Neutrophil (primary cell): ENCODE data around the gene CDKL1.

ENCODE experiments used
- H3K27ac ChIP-seq: fragments of 200-600 bp; sonication (generic); 2 replicates; pipeline ENCODE4 v1.5.1; 2016; ENCODE audit warnings: mild to moderate bottlenecking, moderate library complexity
- H3K27me3 ChIP-seq: fragments of 200-600 bp; sonication (generic); 2 replicates; pipeline ENCODE4 v1.6.0; 2016; ENCODE audit warnings: mild to moderate bottlenecking
- H3K36me3 ChIP-seq: fragments of 200-600 bp; sonication (generic); 2 replicates; pipeline ENCODE4 v1.5.1; 2017
- H3K4me1 ChIP-seq, 2 experiments: fragments of 200-600 bp in 1 of 2; sonication (generic) in 1 of 2; 1 replicate in 1 of 2; 2 replicates in 1 of 2; pipeline versions ENCODE4 v1.5.1 to v1.6.1; 2013 to 2016; ENCODE audit warnings: low read depth in 1 of 2, low read length in 1 of 2, mild to moderate bottlenecking in 1 of 2, moderate library complexity in 1 of 2; ENCODE audit not compliant: control insufficient read depth in 1 of 2, insufficient read depth in 1 of 2
- H3K4me3 ChIP-seq, 2 experiments: fragments of 200-600 bp in 1 of 2; sonication (generic) in 1 of 2; 1 replicate in 1 of 2; 2 replicates in 1 of 2; pipeline ENCODE4 v1.5.1; 2013 to 2016; ENCODE audit warnings: low read depth in 1 of 2, low read length in 1 of 2, mild to moderate bottlenecking in 1 of 2, moderate library complexity in 1 of 2
- H3K9me3 ChIP-seq: fragments of 200-600 bp; sonication (generic); 2 replicates; pipeline ENCODE4 v1.5.1; 2016
- TF ChIP-seq, protein P1 (sequence below): fragments of 200-600 bp; sonication (generic); IDR thresholded peaks from 2 replicates; pipeline ENCODE4 v1.5.1; 2016; ENCODE audit warnings: antibody characterized with exemption

CDKL1 gene

DNA sequence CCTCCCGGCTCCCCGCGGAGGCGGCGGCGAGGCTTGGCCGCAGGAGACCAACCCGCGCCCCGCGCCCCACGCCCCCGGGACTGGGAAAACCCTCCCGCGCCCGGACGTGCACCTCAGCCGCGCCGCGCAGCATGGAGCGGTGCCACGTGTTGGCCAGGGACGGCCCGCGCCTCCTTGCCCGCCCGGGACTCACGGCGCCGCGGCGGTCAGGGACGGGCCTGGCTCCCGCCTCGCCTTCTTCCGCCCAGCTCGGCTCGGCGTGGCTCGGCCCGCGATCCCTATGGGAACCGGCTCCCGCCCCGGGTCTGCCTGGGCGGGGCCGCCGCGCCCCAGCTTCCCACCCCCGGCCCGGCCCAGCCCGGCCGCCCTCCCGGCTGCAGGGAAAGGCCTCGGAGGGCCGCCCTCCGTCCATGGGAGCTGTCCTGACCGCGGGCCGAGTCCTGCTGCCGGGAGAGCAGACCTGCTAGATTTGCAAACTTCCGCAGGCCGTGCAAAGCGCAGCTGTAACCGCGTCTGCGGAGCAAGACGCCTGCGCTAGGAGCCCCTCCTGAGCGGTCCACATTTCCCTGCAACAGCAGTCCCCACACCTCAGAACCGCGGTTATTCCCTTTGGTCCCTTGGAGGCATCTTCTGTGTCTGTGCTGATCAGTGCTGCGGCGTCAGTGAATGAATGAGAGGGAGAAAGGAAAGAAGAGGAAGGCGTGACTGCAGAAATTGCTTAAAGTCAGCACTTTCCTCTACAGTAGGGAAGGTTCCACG, at the start of gene CDKL1:
CDKL1 (minus strand) TSS at position 251 of the 759 bp plus-strand sequence. CDS start 1,013 bp downstream, outside the sequence.
- no peak within 1 kb of the TSS for H3K27ac ChIP-seq
- no peaks in the 10 kb centered on the region for H3K9me3 ChIP-seq
- peaks cover 38% of the 10 kb centered on the region for H3K27me3 ChIP-seq
- H3K4me3 ChIP-seq: peak within 1 kb of the TSS; percentile 41 to 55
- H3K36me3 ChIP-seq: no peaks in the 10 kb centered on the region
- H3K4me1 ChIP-seq: peaks cover 15 to 18% of the 10 kb centered on the region in 2 experiments
- TF ChIP-seq, protein P1, sequence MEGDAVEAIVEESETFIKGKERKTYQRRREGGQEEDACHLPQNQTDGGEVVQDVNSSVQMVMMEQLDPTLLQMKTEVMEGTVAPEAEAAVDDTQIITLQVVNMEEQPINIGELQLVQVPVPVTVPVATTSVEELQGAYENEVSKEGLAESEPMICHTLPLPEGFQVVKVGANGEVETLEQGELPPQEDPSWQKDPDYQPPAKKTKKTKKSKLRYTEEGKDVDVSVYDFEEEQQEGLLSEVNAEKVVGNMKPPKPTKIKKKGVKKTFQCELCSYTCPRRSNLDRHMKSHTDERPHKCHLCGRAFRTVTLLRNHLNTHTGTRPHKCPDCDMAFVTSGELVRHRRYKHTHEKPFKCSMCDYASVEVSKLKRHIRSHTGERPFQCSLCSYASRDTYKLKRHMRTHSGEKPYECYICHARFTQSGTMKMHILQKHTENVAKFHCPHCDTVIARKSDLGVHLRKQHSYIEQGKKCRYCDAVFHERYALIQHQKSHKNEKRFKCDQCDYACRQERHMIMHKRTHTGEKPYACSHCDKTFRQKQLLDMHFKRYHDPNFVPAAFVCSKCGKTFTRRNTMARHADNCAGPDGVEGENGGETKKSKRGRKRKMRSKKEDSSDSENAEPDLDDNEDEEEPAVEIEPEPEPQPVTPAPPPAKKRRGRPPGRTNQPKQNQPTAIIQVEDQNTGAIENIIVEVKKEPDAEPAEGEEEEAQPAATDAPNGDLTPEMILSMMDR: no peak

DNA sequence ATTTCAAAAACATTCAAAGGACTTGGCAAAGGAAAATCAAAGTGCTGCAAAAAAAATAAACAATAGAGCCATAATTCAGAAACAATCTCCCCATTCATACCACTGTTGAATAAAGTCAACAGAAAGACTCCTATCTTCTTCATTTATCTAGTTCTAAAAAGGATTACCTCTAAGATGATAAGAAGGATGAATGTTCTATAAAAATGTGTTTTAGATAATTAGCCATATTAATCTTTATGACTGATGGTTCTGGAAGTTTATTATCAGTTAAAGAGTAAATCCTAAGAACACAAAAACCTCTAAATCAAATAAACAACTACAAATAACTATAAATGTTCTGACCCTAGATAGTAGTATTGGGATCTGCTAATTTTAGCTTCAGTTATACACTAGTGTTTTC, 37.8 kb upstream of the CDKL1 start:
- TF ChIP-seq, protein P1: no peak
- H3K9me3 ChIP-seq: no peaks in the 10 kb centered on the region
- no peaks in the 10 kb centered on the region for H3K4me1 ChIP-seq
- peaks cover 4% of the 10 kb centered on the region for H3K36me3 ChIP-seq
- no peak overlapping the region for H3K4me3 ChIP-seq
- no peaks in the 10 kb centered on the region for H3K27me3 ChIP-seq
- no peak overlapping the region for H3K27ac ChIP-seq

DNA sequence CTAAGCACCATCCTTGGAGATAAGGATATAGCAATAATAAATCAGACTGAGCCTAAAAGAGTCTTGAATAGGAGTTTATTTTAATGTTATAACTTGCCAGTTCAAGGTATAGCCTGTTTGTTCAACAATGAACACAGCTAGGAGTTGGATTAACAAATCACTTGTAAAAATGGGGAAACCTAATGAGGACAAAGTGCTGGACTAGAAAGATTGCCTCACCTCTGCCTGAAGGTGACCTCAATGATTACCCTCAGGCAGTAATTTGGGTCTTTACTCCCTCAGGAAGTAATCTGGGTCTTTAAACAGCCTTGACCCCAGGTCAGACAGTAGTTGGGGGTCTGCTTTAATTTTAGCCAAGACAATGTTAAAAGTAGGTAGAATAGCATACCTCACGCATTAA, 35.5 kb upstream of the CDKL1 start:
- H3K4me1 ChIP-seq: no peaks in the 10 kb centered on the region
- H3K36me3 ChIP-seq: no peaks in the 10 kb centered on the region
- H3K4me3 ChIP-seq: no peak overlapping the region
- TF ChIP-seq, protein P1: no peak
- H3K27ac ChIP-seq: no peak overlapping the region
- H3K9me3 ChIP-seq: no peaks in the 10 kb centered on the region
- no peaks in the 10 kb centered on the region for H3K27me3 ChIP-seq

DNA sequence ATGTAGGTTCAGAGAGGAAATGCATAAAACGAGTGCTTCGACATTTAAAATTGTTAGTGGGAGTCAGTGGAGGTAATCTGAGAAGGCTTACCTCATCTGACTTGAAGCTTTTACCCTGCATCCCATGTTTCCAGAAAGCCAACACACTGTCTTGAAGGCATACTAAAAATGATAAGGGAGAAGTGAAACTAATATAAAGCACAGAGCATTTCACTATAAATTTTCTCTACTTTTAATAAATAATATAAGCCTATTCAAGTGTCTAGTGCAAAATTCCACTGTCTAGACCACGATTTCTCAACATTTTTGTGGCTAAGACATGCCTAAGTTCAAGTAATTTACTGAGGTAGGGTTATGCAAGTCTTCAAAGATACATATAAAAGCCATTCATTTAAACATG, 29.1 kb upstream of the CDKL1 start:
- Histone ChIP-seq H3K27ac (no peak overlapping the region), H3K4me1 (no peaks in the 10 kb centered on the region), H3K36me3 (no peaks in the 10 kb centered on the region), H3K4me3 (no peak overlapping the region), H3K9me3 (no peaks in the 10 kb centered on the region), H3K27me3 (no peaks in the 10 kb centered on the region)
- TF ChIP-seq, protein P1: no peak

DNA sequence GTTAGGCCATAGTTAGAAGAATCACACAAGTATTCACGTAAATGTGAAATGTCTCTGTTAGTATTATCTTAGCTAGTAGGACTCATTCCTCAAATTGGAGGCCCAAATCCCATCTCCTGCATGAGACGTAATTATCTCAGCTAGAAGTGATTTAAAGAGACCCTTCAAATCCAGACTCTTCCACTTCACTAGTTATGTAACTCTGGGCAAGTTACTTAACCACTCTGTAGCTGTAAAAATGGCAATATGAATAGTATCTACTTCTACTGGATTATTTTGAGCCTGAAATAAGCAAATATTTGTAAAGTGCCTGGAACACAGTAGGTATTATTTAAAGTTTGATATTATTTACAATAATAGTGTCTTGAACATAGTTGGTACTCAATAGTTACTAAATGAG, 28.4 kb upstream of the CDKL1 start:
- Histone ChIP-seq H3K27ac (no peak overlapping the region), H3K9me3 (no peaks in the 10 kb centered on the region), H3K27me3 (no peaks in the 10 kb centered on the region), H3K4me1 (no peaks in the 10 kb centered on the region), H3K4me3 (no peak overlapping the region), H3K36me3 (no peaks in the 10 kb centered on the region)
- TF ChIP-seq, protein P1: no peak
